ACC112 (cell line): ENCODE data around the gene PACSIN3.
A peak's percentile ranks its signal among the peaks of the same experiment; 100 is the strongest.
"Not testable (repeated sequence)": the region's sequence is repeated elsewhere in the genome, so short reads cannot be mapped to it uniquely, and the experiment has no call there.

Source experiments
- H2AFZ ChIP-seq: fragments of 200-600 bp; sonication (generic); one replicate; pipeline ENCODE4 v1.6.0; 2017; ENCODE audit warnings: antibody characterized with exemption, low read length; ENCODE audit not compliant: unreplicated experiment
- H3K27ac ChIP-seq: fragments of 200-600 bp; sonication (generic); 2 replicates; pipeline ENCODE4 v1.5.1; 2014; ENCODE audit warnings: low read depth, mild to moderate bottlenecking, antibody characterized with exemption, low read length, moderate library complexity
- H3K27me3 ChIP-seq: fragments of 200-600 bp; sonication (generic); 2 replicates; pipeline ENCODE4 v1.6.1; 2014; ENCODE audit warnings: mild to moderate bottlenecking, antibody characterized with exemption, low read length, moderate library complexity, mixed read lengths; ENCODE audit not compliant: insufficient read depth
- H3K36me3 ChIP-seq: fragments of 200-600 bp; sonication (generic); 2 replicates; pipeline ENCODE4 v1.6.1; 2016; ENCODE audit warnings: mild to moderate bottlenecking, antibody characterized with exemption, low read length, moderate library complexity, mixed read lengths; ENCODE audit not compliant: insufficient read depth
- H3K4me1 ChIP-seq: fragments of 200-600 bp; sonication (generic); one replicate; pipeline ENCODE4 v1.6.1; 2016; ENCODE audit warnings: low read length, mixed read lengths; ENCODE audit not compliant: insufficient read depth, unreplicated experiment, control insufficient read depth
- H3K4me3 ChIP-seq: fragments of 200-600 bp; sonication (generic); 2 replicates; pipeline ENCODE4 v1.5.1; 2014; ENCODE audit warnings: mild to moderate bottlenecking, low read depth, low read length
- H3K79me2 ChIP-seq: fragments of 200-600 bp; sonication (generic); one replicate; pipeline ENCODE4 v1.6.0; 2016; ENCODE audit warnings: low read length; ENCODE audit not compliant: control insufficient read depth, unreplicated experiment, insufficient read depth

Gene PACSIN3

DNA sequence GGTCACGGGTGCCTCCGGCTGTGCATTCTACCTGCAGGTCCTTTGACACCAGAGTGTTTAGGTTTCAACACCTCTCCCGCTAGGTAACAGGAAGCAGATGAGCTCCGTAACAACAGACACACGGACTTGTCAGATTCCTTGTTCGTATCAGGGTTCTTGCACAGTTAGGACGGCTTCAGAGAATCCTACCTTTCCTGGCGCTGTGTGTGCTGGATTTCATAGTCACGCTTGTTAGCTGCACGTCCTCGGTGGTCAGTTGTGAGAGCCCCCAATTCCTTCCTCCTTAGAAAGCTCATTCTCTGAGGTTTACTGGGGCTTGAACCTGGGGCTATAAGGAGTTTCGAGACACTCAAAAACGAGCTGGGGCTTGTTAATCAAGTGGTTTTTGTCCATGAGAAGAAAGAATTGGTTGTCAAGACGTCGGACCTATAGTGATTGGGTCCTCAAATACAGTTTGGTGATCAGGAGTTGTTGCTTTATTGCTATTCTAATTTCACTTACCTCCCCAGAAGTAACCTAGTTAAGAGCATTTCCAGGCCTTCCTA lies 29.2 kb upstream of the PACSIN3 start:
- no peaks in the 10 kb centered on the region for H3K27me3 ChIP-seq
- H3K4me1 ChIP-seq: peaks cover 23% of the 10 kb centered on the region
- peak overlapping the region; percentile 91 for H3K27ac ChIP-seq
- H2AFZ ChIP-seq: peak overlapping the region; percentile 51
- peak overlapping the region; percentile 95 for H3K4me3 ChIP-seq
- H3K36me3 ChIP-seq: peaks cover 4% of the 10 kb centered on the region; the same call in 1 of the 2 replicates
- H3K79me2 ChIP-seq: peaks cover 23% of the 10 kb centered on the region

DNA sequence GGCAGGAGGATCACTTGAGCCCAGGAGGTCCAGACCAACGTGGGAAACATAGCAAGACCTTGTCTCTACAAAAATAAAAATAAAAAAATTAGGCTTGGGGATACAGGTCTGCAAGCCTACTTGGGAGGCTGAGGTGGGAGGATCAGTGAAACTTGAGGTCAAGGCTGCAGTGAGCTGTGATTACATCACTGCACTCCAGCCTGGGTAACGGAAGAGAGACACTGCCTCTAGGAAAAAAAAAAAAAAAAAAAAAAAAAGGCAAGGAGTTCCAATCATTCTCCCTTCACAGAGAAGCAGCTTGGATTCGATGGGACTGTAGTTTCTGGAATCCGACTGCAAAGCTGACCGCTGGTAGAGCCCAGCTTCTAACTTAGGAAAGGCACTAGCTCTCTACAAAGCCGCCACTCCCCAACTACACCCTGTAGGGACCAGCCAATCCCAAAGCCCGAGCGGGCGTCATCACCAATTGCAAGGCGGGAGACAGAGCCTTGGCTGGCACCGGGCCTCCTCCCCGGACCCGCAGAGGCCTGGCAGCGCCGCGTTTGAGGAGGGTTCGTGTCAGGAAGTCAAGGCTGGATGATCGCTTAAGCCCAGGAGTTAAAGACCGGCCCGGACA lies 27.8 kb upstream of the PACSIN3 start:
- H3K27ac ChIP-seq: peak overlapping the region; percentile 76
- no peaks in the 10 kb centered on the region for H3K36me3 ChIP-seq
- peak overlapping the region; percentile 74 for H2AFZ ChIP-seq
- H3K4me1 ChIP-seq: peaks cover 13% of the 10 kb centered on the region
- no peaks in the 10 kb centered on the region for H3K27me3 ChIP-seq
- H3K79me2 ChIP-seq: peaks cover 23% of the 10 kb centered on the region
- peak overlapping the region; percentile 95 for H3K4me3 ChIP-seq

DNA sequence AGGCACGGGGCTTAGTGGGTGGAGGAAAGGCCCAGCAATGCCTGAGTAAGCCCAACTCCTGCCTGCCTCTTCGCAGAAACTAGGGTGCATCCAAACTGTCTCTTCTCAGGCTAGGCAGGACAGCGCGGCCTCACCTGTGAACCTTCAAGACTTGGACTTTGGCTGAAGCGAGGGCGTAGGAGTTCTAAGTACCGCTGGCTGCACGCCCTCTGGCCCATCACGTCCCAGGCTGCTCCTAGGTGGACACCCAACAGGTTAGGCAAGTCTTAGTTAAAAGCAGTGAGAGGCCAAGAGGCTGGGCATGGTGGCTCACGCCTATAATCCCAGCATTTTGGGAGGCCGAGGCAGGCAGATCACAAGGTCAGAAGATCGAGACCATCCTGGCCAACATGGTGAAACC lies 26.7 kb upstream of the PACSIN3 start:
- Histone ChIP-seq H2AFZ (no peak overlapping the region), H3K36me3 (no peaks in the 10 kb centered on the region), H3K79me2 (peaks cover 16% of the 10 kb centered on the region), H3K4me3 (no peak overlapping the region), H3K27ac (no peak overlapping the region), H3K4me1 (peaks cover 8% of the 10 kb centered on the region), H3K27me3 (no peaks in the 10 kb centered on the region)

DNA sequence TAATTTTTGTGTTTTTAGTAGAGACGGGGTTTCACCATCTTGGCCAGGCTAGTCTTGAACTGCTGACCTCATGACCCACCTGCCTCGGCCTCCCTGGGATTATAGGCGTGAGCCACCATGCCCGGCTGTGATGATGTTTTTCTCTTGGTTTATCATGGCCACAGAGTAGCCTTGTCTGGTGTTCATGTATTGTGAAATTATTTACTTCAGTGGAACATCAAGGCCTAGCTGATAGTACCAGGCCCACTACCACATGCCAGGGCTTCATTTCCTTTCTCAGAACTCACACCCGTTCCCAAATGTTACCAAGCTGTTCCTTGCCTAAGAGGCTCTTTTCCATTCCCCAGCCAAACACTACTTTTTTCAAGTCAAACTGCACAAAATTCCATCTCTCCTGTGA lies 22.4 kb upstream of the PACSIN3 start:
- no peaks in the 10 kb centered on the region for H3K79me2 ChIP-seq
- no peak overlapping the region for H3K4me3 ChIP-seq
- no peaks in the 10 kb centered on the region for H3K36me3 ChIP-seq
- no peak overlapping the region for H3K27ac ChIP-seq
- H3K4me1 ChIP-seq: peaks cover 13% of the 10 kb centered on the region
- no peaks in the 10 kb centered on the region for H3K27me3 ChIP-seq
- no peak overlapping the region for H2AFZ ChIP-seq

DNA sequence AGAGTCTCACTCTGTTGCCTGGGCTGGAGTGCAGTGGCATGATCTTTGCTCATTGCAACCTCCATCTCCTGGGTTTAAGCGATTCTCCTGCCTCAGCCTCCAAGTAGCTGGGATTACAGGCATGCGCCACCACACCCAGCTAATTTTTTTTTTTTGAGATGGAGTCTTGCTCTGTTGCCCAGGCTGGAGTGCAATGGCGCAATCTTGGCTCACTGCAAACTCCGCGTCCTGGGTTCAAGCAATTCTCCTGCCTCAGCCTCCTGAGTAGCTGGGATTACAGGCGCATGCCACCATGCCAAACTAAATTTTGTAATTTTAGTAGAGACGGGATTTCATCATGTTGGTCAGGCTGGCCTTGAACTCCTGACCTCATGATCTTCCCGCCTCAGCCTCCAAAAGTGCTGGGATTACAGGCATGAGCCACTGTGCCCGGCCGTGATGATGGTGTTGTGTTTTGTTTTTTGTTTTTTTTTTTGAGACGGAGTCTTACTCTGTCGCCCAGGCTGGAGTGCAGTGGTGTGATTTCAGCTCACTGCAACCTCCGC lies 21.8 kb upstream of the PACSIN3 start:
- H3K27me3 ChIP-seq, H3K4me3 ChIP-seq, H3K36me3 ChIP-seq, H2AFZ ChIP-seq, H3K79me2 ChIP-seq, H3K27ac ChIP-seq: not testable (repeated sequence)
- peaks cover 13% of the 10 kb centered on the region for H3K4me1 ChIP-seq

DNA sequence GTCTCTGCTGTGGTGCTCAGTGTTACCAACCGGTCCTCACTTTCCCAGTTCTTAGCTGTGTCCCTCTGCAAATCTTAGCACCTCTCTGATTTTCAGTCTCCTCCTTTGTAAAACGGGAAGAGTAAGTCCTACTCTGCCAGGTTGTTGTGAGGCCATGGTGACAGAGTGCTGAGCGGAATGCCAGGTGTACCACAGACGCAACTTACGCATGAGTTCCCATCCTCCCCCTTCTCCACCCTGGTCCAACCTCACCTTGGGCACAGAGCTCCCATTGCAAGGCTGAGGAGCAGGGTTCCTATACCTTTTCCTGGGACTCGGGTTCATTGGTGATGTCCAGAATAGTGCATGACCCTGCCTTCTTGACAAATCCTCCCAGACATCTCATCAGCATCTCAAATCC lies 21.2 kb upstream of the PACSIN3 start:
- Histone ChIP-seq H3K4me3 (no peak overlapping the region), H3K27ac (no peak overlapping the region), H3K79me2 (no peaks in the 10 kb centered on the region), H2AFZ (no peak overlapping the region), H3K27me3 (no peaks in the 10 kb centered on the region), H3K36me3 (no peaks in the 10 kb centered on the region), H3K4me1 (peaks cover 13% of the 10 kb centered on the region)

DNA sequence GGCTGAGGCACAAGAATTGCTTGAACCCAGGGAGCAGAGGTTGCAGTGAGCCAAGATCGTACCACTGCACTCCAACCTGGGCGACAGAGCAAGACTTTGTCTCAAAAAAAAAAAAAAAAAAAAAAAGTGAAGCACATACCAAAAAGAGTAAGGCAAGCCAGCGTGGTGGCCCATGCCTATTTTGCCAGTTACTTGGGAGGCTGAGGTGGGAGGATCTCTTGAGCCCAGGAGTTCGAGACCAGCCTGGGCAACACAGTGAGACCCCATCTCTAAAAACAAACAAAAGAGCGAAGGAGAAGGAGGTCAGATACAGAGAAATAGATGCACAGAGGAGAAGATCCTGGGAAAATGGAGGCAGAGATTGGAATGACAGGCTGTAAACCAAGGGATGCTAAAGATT lies 20.3 kb upstream of the PACSIN3 start:
- not testable (repeated sequence) for H3K27me3 ChIP-seq, H3K79me2 ChIP-seq, H3K27ac ChIP-seq, H3K4me3 ChIP-seq, H3K36me3 ChIP-seq, H2AFZ ChIP-seq
- peaks cover 13% of the 10 kb centered on the region for H3K4me1 ChIP-seq

DNA sequence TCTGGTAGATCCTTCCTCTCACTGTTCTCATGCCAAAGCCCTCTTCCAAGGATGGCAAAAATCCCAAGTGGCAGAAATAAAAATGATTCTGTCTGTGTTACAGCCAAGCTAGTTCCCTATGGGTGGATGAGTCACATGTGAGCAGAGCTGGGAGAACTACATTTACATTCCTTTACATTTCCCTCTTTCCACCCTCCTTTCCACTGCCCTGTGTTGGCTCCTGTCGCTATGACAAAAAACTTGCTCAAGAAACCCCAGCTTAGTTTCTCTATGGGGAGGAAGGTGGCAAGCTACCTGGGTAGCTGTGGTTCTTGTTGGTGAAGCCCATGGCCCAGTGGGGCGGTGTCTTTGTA lies 18.4 kb upstream of the PACSIN3 start:
- peaks cover 13% of the 10 kb centered on the region for H3K4me1 ChIP-seq
- H3K27ac ChIP-seq: peak overlapping the region; percentile 66
- no peaks in the 10 kb centered on the region for H3K79me2 ChIP-seq
- H2AFZ ChIP-seq: peak overlapping the region; percentile 50
- no peaks in the 10 kb centered on the region for H3K36me3 ChIP-seq
- H3K4me3 ChIP-seq: peak overlapping the region; percentile 46; the same call in 1 of the 2 replicates
- H3K27me3 ChIP-seq: no peaks in the 10 kb centered on the region

DNA sequence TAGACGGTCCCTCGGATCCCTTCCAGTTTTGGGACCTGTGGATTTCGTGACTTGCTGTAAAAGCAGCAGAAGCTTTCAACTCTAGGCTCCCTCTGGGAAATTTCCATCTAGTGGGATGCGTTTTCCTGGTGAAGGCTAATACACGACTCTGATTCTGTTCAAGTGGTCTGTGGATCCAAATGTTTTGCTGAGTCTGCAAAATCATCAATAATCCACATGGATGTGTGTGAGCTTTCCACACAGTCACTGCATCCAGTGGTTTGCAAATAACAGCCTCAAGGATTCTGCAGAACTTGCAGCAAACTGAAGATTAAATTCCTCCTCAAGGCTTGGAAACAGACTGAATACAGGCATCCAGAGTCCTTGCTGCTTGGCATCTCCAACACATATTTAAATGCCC lies 16.3 kb upstream of the PACSIN3 start:
- no peak overlapping the region for H2AFZ ChIP-seq
- H3K79me2 ChIP-seq: no peaks in the 10 kb centered on the region
- peaks cover 13% of the 10 kb centered on the region for H3K4me1 ChIP-seq
- no peaks in the 10 kb centered on the region for H3K36me3 ChIP-seq
- H3K27me3 ChIP-seq: no peaks in the 10 kb centered on the region
- no peak overlapping the region for H3K27ac ChIP-seq
- H3K4me3 ChIP-seq: no peak overlapping the region

DNA sequence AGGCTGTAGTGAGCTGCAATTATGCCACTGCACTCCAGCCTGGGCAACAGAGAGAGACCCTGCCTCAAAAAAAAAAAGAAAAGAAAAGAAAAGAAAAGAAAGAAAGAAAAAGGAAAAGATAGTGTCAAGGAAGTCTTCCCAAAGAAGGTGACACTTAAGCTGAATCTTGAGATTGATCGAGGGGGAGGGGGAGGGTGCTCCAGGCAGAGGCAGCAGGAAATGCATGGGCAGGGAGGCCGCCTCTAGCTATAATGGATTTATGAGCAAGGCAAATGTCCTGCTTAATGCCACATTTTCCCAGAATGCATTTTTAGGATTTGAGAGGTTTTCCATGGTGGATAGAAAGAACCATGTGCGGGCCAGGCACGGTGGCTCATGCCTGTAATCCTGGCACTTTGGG lies 14.8 kb upstream of the PACSIN3 start:
- H3K36me3 ChIP-seq: no peaks in the 10 kb centered on the region
- H3K4me1 ChIP-seq: peaks cover 13% of the 10 kb centered on the region
- H3K79me2 ChIP-seq: no peaks in the 10 kb centered on the region
- no peaks in the 10 kb centered on the region for H3K27me3 ChIP-seq
- H2AFZ ChIP-seq: no peak overlapping the region
- H3K4me3 ChIP-seq: no peak overlapping the region
- no peak overlapping the region for H3K27ac ChIP-seq

DNA sequence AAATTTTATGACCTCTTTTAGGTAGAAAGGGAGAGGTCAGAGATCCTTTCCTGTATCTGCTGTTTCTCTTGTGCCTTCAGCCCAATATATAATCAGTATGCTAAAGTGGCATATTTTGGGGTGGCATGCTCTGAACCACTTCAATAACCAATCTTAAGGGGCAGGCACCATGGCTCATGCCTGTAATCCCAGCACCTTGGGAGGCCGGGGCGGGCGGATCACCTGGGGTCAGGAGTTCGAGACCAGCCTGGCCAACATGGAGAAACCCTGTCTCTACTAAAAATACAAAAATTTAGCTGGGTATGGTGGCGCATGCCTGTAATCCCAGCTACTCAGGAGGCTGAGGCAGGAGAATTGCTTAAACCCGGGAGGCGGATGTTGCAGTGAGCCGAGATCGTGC lies 11.9 kb upstream of the PACSIN3 start:
- not testable (repeated sequence) for H3K36me3 ChIP-seq, H3K4me3 ChIP-seq, H2AFZ ChIP-seq, H3K79me2 ChIP-seq, H3K27ac ChIP-seq, H3K4me1 ChIP-seq, H3K27me3 ChIP-seq
